GM18867 (cell line): Measurements from ENCODE around the gene ERICH2.
"Not testable (repeated sequence)": the region's sequence is repeated elsewhere in the genome, so short reads cannot be mapped to it uniquely, and the experiment has no call there.

ENCODE experiments used
- ATAC-seq: cut with Tn5 transposase; IDR thresholded peaks from one replicate; pipeline ENCODE4 v1.9.1; 2021; ENCODE audit warnings: mild to moderate bottlenecking, moderate library complexity; ENCODE audit not compliant: unreplicated experiment

ERICH2 gene, protein sequence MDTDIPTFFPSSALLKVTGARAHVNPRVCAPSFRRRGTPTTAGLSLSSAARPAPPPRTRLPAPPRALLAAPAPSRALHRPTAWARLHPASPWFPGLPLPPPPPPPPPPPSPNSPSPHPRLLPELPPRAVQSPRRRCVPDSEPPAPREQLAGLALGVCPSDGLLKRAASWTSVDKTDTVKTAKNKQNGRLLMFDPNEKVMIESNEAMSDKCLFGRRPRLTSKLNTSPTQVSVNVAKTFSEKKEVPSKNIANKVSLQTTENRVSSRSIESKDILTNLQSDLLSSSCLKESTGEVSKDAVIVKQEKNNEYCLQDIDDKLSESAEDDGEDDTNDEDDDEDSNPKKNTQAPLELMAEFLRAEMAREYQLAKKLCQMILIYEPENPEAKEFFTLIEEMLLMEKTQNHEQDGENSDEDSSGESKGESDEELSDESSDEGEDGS

GRCh38 chr2:170770008-170770605 is at the start of gene ERICH2:
Gene ERICH2 (plus strand): TSS chr2:170770378. CDS start chr2:170770682, 304 bp downstream.
- peak; percentile 54 for ATAC-seq

DNA sequence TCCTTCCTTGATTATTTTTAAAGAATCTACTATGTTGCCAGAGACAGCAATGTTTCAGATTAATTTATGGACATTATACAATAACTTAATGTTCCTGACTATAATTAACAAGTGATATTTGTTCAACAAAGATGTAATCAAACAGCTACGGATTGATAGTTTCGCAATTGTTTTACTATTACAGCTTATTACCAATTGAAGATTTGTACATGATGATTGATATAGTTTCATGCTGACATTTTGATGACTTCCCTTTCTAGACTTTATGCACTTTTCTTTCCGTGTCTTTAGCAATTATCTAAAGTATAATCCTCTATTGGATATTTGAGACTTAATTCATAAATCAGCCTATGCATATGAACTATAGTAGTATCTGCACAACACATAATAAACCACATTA is 48.5 kb upstream of the ERICH2 start:
- no peak for ATAC-seq

GRCh38 chr2:170722301-170722700 is 47.9 kb upstream of the ERICH2 start:
- no peak for ATAC-seq

DNA sequence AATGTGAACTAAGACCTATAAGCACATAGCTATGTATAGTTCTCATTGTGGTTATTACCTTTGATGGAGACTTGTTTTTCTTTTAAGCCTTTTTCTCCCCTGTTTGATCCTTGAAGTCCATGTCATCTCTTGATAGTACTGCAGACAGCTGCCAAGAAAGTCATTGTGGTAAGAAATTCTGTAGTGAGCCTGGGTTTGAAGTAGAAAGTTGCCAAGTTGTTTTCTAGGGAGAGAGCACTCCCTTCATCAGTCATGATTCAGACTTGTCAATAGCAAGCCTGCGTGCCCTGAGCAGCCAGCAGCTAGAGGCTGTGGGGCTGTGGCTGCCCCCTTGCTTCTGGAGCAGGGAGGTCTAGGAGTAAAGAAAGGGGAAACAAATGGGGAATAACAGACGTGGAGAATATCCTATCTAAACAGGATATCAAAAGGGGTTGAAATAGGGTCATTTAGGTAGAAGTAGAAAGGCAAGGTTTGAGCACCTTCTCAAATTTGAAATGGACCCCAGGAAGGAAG is 46.7 kb upstream of the ERICH2 start:
- no peak for ATAC-seq

GRCh38 chr2:170733798-170734600 is 36.2 kb upstream of the ERICH2 start:
- ATAC-seq = no peak

- not testable (repeated sequence) for ATAC-seq
These were observed 35.6 kb upstream of the ERICH2 start for GRCh38 chr2:170734601-170735000.

DNA sequence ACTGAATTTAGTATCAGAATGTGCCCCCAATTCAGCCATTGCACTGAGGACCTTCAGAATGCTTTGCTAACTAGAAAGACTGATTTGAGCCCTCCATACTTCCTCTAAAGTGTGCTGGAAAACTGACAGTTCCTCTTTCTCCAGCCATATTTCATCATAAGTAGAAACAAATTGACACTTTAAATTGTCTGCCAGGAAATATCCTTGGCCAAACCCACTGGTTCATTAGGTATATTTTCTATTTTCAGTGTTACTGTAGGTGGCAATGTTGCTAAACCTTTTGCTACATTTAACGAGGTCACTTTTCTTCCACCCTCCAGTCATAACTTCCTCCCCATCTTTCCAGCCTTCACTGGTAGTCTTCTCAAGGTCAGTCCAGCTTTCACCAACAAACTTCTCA is 33.5 kb upstream of the ERICH2 start:
- ATAC-seq = no peak

DNA sequence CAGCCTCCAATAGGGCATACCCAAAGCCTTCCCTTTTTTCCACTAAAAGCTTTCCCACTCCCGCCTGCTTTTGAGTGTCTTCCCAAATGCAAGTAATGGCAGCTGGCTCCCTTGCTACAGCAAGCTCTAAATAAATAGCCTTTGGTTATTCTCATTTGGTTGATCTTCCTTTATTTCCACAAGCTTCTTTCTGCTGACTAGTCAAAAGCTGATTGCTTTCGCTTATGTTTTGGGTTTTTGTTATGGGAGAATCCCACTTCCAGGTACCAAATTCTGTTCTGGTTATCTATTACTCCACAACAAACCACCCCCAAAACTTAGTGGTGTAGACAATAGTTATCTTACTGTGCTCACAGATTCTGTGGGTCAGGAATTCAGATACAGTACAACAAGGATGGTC is 32.8 kb upstream of the ERICH2 start:
- ATAC-seq = no peak

GRCh38 chr2:170737821-170738220 is 32.4 kb upstream of the ERICH2 start:
- ATAC-seq = no peak

DNA sequence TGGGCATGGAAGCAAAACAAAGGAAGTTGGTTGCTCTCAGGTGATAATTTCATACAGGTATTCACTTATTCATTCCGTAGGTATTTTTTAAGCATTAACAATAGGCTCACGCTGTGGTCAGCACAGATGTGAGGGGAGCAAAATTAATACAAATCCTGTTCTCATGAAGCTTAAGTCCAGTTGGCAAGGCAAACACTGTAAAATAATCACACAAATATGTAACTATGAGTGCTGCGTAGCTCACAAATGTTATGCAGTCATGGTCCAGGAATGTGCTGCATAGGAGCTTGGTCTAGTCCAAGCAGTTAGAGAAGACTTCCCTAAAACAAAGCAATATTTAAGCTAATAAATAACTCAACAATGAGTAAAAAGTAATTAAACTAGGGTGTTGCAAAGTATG is 31.1 kb upstream of the ERICH2 start:
- ATAC-seq = no peak

GRCh38 chr2:170739507-170740046 is 30.6 kb upstream of the ERICH2 start:
- ATAC-seq = no peak

- no peak for ATAC-seq
These were observed 29.5 kb upstream of the ERICH2 start for GRCh38 chr2:170740660-170741059.

GRCh38 chr2:170742000-170742399 is 28.2 kb upstream of the ERICH2 start:
- no peak for ATAC-seq

GRCh38 chr2:170742896-170743529 is 27.2 kb upstream of the ERICH2 start:
- no peak for ATAC-seq

DNA sequence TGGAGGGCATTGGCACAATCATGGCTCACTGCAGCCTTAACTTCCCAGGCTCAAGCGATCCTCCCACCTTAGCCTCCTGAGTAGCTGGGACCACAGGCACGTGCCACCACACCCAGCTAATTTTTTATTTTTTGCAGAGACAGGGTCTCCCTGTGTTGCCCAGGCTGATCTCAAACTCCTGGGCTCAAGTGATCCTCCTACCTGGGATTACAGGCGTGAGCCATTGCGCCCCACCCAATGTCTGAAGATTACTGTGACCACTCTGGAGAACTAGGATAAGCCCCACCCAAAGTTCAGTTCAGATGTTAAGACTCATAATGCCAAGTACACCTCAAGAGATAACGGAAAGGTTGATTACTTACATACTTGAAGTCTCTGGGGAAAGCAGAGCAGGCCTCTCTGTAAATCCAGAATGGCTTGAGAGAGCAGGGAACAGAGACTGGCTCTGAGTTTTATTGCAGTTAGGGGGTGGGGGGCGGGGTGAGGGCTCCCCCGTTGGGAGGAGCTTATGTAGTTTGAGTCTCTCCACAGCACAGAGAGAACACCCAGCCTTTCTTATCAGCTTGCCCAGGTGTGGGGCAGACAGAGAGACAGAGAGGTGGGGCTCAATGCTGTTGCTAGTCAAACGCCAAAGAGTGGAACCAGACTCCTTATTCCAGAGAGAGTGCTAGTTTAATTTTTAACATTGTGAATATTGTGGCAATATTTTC is 26.5 kb upstream of the ERICH2 start:
- no peak for ATAC-seq

GRCh38 chr2:170744248-170745002 is 25.8 kb upstream of the ERICH2 start:
- ATAC-seq = no peak

DNA sequence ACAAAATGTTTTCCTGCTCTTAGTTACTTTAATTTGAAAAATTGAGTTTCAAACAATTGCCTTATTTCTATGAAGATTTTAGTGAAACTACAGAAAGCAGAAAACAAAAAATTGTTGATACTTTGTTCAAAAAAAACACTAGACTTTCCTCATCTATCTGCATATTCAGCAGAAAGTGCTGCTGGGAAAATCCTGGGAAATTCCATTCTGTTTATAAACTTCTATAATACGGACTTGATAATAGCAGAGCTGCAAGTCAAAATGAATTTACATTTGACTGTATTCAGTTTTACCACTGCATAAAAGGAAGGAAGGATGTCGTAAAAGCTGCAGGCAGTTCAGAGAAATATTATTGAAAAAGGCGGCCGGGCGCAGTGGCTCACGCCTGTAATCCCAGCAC is 24.9 kb upstream of the ERICH2 start:
- ATAC-seq = no peak

DNA sequence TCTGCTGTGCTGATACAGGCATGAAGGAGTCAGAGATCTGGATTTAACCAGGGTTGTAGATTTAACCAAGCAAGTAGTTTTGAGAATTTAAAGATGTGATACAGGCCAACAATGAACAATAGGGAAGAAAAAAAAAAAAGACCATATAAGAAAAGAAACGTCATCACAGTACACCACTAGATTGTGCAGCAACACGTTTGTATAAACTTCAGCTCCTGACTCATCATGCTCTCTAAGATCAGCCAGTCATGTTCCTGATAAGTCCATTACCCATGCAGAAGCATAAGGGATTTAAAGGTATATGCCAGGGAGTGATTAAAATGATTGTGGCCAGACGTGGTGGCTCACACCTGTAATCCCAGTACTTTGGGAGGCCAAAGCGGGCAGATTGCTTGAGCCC is 22.3 kb upstream of the ERICH2 start:
- no peak for ATAC-seq

DNA sequence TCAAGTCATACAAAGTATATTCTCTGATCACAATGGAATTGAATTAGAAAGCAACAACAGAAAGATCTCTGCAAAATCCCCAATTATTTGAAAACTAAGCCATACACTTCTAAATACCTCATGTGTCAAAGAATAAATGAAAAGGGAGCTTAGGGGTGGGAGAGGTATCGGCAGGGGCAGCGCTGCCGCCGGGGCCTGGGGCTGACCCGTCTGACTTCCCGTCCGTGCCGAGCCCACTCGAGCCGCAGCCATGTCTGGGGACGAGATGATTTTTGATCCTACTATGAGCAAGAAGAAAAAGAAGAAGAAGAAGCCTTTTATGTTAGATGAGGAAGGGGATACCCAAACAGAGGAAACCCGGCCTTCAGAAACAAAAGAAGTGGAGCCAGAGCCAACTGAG is 18.6 kb upstream of the ERICH2 start:
- ATAC-seq = not testable (repeated sequence)
